ENCODE data around the gene TMC5.
"Not testable (repeated sequence)": the region's sequence is repeated elsewhere in the genome, so short reads cannot be mapped to it uniquely, and the experiment has no call there.

TMC5 gene

GRCh38 chr16:19389246-19389645 is 28.4 kb upstream of the TMC5 start:
- H3K4me1 ChIP-seq (ENCODE audit: control insufficient read depth in 1 of 2, insufficient read depth in 2 of 2, low read length in 2 of 2) = peaks cover 0 to 4% of the 10 kb centered on the region in 2 experiments
- H3K79me1 ChIP-seq (ENCODE audit: low read length) = peaks cover 4% of the 10 kb centered on the region
- H3K36me3 ChIP-seq (ENCODE audit: control insufficient read depth in 1 of 2, insufficient read depth in 2 of 2, low read length in 2 of 2) = no peaks in the 10 kb centered on the region
- no peak overlapping the region for H3K14ac ChIP-seq (ENCODE audit: low read length)
- H4K8ac ChIP-seq (ENCODE audit: low read depth, low read length) = no peak overlapping the region
- H4K91ac ChIP-seq (ENCODE audit: low read depth, low read length) = no peak overlapping the region
- no peak overlapping the region for H3K4me2 ChIP-seq (ENCODE audit: low read length)
- H3K27me3 ChIP-seq (ENCODE audit: insufficient read depth, low read length) = no peaks in the 10 kb centered on the region
- no peaks in the 10 kb centered on the region for H3K79me2 ChIP-seq (ENCODE audit: control insufficient read depth, insufficient read depth, low read length, poor library complexity)
- no peak overlapping the region for H3K9ac ChIP-seq (ENCODE audit: low read length)
- DNase-seq = peak in 1 of 2 donors; percentile 41
- H2AK5ac ChIP-seq (ENCODE audit: low read length) = no peak overlapping the region
- H2AFZ ChIP-seq (ENCODE audit: insufficient read depth, low read length, poor library complexity) = no peak overlapping the region
- H3K9me3 ChIP-seq (ENCODE audit: insufficient read depth, low read depth, low read length) = peaks cover 2% of the 10 kb centered on the region
- no peak overlapping the region for H2BK120ac ChIP-seq (ENCODE audit: insufficient read depth, low read length, poor library complexity)
- H3K4me3 ChIP-seq (ENCODE audit: low read depth, low read length) = no peak overlapping the region
- H3K23ac ChIP-seq (ENCODE audit: low read length) = no peak overlapping the region
- no peak overlapping the region for H2BK12ac ChIP-seq (ENCODE audit: low read length)
- WGBS (ENCODE audit: extremely low coverage, insufficient coverage, insufficient read length) = no CpG with 5 or more reads among the region's 5 CpGs
- no peak overlapping the region for H3K27ac ChIP-seq (ENCODE audit: low read depth, low read length)
- H3K4ac ChIP-seq (ENCODE audit: low read depth, low read length) = no peak overlapping the region
- no peak overlapping the region for H2BK5ac ChIP-seq (ENCODE audit: low read depth, low read length, poor library complexity)
- H3K18ac ChIP-seq (ENCODE audit: low read length) = no peak overlapping the region
- H4K12ac ChIP-seq (ENCODE audit: low read depth, low read length) = no peak overlapping the region

GRCh38 chr16:19391185-19391776 is 26.4 kb upstream of the TMC5 start:
- H3K4me1 ChIP-seq (ENCODE audit: control insufficient read depth in 1 of 2, insufficient read depth in 2 of 2, low read length in 2 of 2); H3K27me3 ChIP-seq (ENCODE audit: insufficient read depth, low read length): not testable (repeated sequence)

GRCh38 chr16:19392352-19392751 is 25.3 kb upstream of the TMC5 start:
- Histone ChIP-seq H3K9ac (ENCODE audit: low read length) (no peak overlapping the region), H3K14ac (ENCODE audit: low read length) (no peak overlapping the region), H2BK5ac (ENCODE audit: low read depth, low read length, poor library complexity) (no peak overlapping the region), H3K4me1 (ENCODE audit: control insufficient read depth in 1 of 2, insufficient read depth in 2 of 2, low read length in 2 of 2) (peaks cover 9 to 11% of the 10 kb centered on the region in 2 experiments), H3K36me3 (ENCODE audit: control insufficient read depth in 1 of 2, insufficient read depth in 2 of 2, low read length in 2 of 2) (no peaks in the 10 kb centered on the region), H3K23ac (ENCODE audit: low read length) (no peak overlapping the region), H3K4me3 (ENCODE audit: low read depth, low read length) (no peak overlapping the region), H3K18ac (ENCODE audit: low read length) (no peak overlapping the region), H4K12ac (ENCODE audit: low read depth, low read length) (no peak overlapping the region), H2AK5ac (ENCODE audit: low read length) (no peak overlapping the region), H3K79me1 (ENCODE audit: low read length) (peaks cover 4% of the 10 kb centered on the region), H3K4me2 (ENCODE audit: low read length) (no peak overlapping the region), H3K27ac (ENCODE audit: low read depth, low read length) (no peak overlapping the region), H2BK120ac (ENCODE audit: insufficient read depth, low read length, poor library complexity) (no peak overlapping the region), H2AFZ (ENCODE audit: insufficient read depth, low read length, poor library complexity) (no peak overlapping the region), H4K8ac (ENCODE audit: low read depth, low read length) (no peak overlapping the region), H2BK12ac (ENCODE audit: low read length) (no peak overlapping the region), H3K27me3 (ENCODE audit: insufficient read depth, low read length) (no peaks in the 10 kb centered on the region), H3K79me2 (ENCODE audit: control insufficient read depth, insufficient read depth, low read length, poor library complexity) (no peaks in the 10 kb centered on the region), H3K9me3 (ENCODE audit: insufficient read depth, low read depth, low read length) (peaks cover 2% of the 10 kb centered on the region), H4K91ac (ENCODE audit: low read depth, low read length) (no peak overlapping the region), H3K4ac (ENCODE audit: low read depth, low read length) (no peak overlapping the region)
- no CpG with 5 or more reads among the region's 2 CpGs for WGBS (ENCODE audit: extremely low coverage, insufficient coverage, insufficient read length)
- no peak for DNase-seq

More at GRCh38 chr16:19391185-19391776, 26.4 kb upstream of the TMC5 start:
- DNase-seq; H3K79me2 ChIP-seq (ENCODE audit: control insufficient read depth, insufficient read depth, low read length, poor library complexity); H3K36me3 ChIP-seq (ENCODE audit: control insufficient read depth in 1 of 2, insufficient read depth in 2 of 2, low read length in 2 of 2); H3K14ac ChIP-seq (ENCODE audit: low read length); H4K8ac ChIP-seq (ENCODE audit: low read depth, low read length); H2BK5ac ChIP-seq (ENCODE audit: low read depth, low read length, poor library complexity); H3K18ac ChIP-seq (ENCODE audit: low read length); H3K4me2 ChIP-seq (ENCODE audit: low read length); H3K4ac ChIP-seq (ENCODE audit: low read depth, low read length); H4K12ac ChIP-seq (ENCODE audit: low read depth, low read length); H3K23ac ChIP-seq (ENCODE audit: low read length); H2AK5ac ChIP-seq (ENCODE audit: low read length); H3K9ac ChIP-seq (ENCODE audit: low read length); H3K27ac ChIP-seq (ENCODE audit: low read depth, low read length); H2BK120ac ChIP-seq (ENCODE audit: insufficient read depth, low read length, poor library complexity); H4K91ac ChIP-seq (ENCODE audit: low read depth, low read length); H3K79me1 ChIP-seq (ENCODE audit: low read length); H3K4me3 ChIP-seq (ENCODE audit: low read depth, low read length); H2AFZ ChIP-seq (ENCODE audit: insufficient read depth, low read length, poor library complexity); H3K9me3 ChIP-seq (ENCODE audit: insufficient read depth, low read depth, low read length); H2BK12ac ChIP-seq (ENCODE audit: low read length): not testable (repeated sequence)
- WGBS (ENCODE audit: extremely low coverage, insufficient coverage, insufficient read length) = no CpG with 5 or more reads among the region's 6 CpGs

GRCh38 chr16:19393226-19394111 is 24.2 kb upstream of the TMC5 start:
- H4K12ac ChIP-seq (ENCODE audit: low read depth, low read length) = peak overlapping the region; percentile 26
- peak overlapping the region; percentile 14 for H3K18ac ChIP-seq (ENCODE audit: low read length)
- peak overlapping the region; percentile 82 for H4K91ac ChIP-seq (ENCODE audit: low read depth, low read length)
- H4K8ac ChIP-seq (ENCODE audit: low read depth, low read length) = peak overlapping the region; percentile 81
- H3K9me3 ChIP-seq (ENCODE audit: insufficient read depth, low read depth, low read length) = peaks cover 2% of the 10 kb centered on the region
- no peak overlapping the region for H3K9ac ChIP-seq (ENCODE audit: low read length)
- H3K4me2 ChIP-seq (ENCODE audit: low read length) = no peak overlapping the region
- no peak overlapping the region for H3K4ac ChIP-seq (ENCODE audit: low read depth, low read length)
- peaks cover 4% of the 10 kb centered on the region for H3K79me1 ChIP-seq (ENCODE audit: low read length)
- peak overlapping the region; percentile 60 for H3K14ac ChIP-seq (ENCODE audit: low read length)
- DNase-seq = peak; percentile 77 to 83
- WGBS (ENCODE audit: extremely low coverage, insufficient coverage, insufficient read length) = no CpG with 5 or more reads among the region's 13 CpGs
- peak overlapping the region; percentile 90 for H2BK5ac ChIP-seq (ENCODE audit: low read depth, low read length, poor library complexity)
- H3K36me3 ChIP-seq (ENCODE audit: control insufficient read depth in 1 of 2, insufficient read depth in 2 of 2, low read length in 2 of 2) = no peaks in the 10 kb centered on the region
- H2BK12ac ChIP-seq (ENCODE audit: low read length) = peak overlapping the region; percentile 82
- H3K79me2 ChIP-seq (ENCODE audit: control insufficient read depth, insufficient read depth, low read length, poor library complexity) = no peaks in the 10 kb centered on the region
- no peaks in the 10 kb centered on the region for H3K27me3 ChIP-seq (ENCODE audit: insufficient read depth, low read length)
- peak overlapping the region; percentile 76 for H2AK5ac ChIP-seq (ENCODE audit: low read length)
- peaks cover 9 to 11% of the 10 kb centered on the region in 2 experiments for H3K4me1 ChIP-seq (ENCODE audit: control insufficient read depth in 1 of 2, insufficient read depth in 2 of 2, low read length in 2 of 2)
- no peak overlapping the region for H3K23ac ChIP-seq (ENCODE audit: low read length)
- H3K27ac ChIP-seq (ENCODE audit: low read depth, low read length) = peak overlapping the region; percentile 58
- H2AFZ ChIP-seq (ENCODE audit: insufficient read depth, low read length, poor library complexity) = peak overlapping the region; percentile 45
- H3K4me3 ChIP-seq (ENCODE audit: low read depth, low read length) = no peak overlapping the region
- H2BK120ac ChIP-seq (ENCODE audit: insufficient read depth, low read length, poor library complexity) = peak overlapping the region; percentile 79
